NCI-H82 treated with DMSO at 0.1 percent for 48 hours (cell line): ENCODE data around the gene DLGAP1.
"Not testable (repeated sequence)": the region's sequence is repeated elsewhere in the genome, so short reads cannot be mapped to it uniquely, and the experiment has no call there.

Experiments used
- DNase-seq: peaks from one replicate; lab custom pipeline; 2025; ENCODE audit not compliant: unreplicated experiment; lab: John Stamatoyannopoulos, UW

DLGAP1 gene

GRCh38 chr18:4455113-4455811, at the start of gene DLGAP1:
TSS of gene DLGAP1 (minus strand) at chr18:4455307.
- no peak for DNase-seq

- not testable (repeated sequence) for DNase-seq
Measured at GRCh38 chr18:4494703-4495284, 39.7 kb upstream of the DLGAP1 start.

- DNase-seq = no peak
Measured at GRCh38 chr18:4468511-4468910, 13.4 kb upstream of the DLGAP1 start.

GRCh38 chr18:4454537-4455112, 482 bp downstream of the DLGAP1 start:
- no peak for DNase-seq

- no peak for DNase-seq
Measured at GRCh38 chr18:4453874-4454536, 1.1 kb downstream of the DLGAP1 start.

- DNase-seq = no peak
Measured at GRCh38 chr18:4453567-4453873, 1.6 kb downstream of the DLGAP1 start.

- no peak for DNase-seq
Measured at GRCh38 chr18:4450065-4450658, 4.9 kb downstream of the DLGAP1 start.

GRCh38 chr18:4445902-4446301, 9.2 kb downstream of the DLGAP1 start:
- no peak for DNase-seq

GRCh38 chr18:4444306-4444705, 10.8 kb downstream of the DLGAP1 start:
- no peak for DNase-seq

GRCh38 chr18:4441098-4441497, 14.0 kb downstream of the DLGAP1 start:
- no peak for DNase-seq

GRCh38 chr18:4438938-4439337, 16.2 kb downstream of the DLGAP1 start:
- no peak for DNase-seq

GRCh38 chr18:4433717-4434116, 21.4 kb downstream of the DLGAP1 start:
- no peak for DNase-seq

GRCh38 chr18:4430836-4431235, 24.3 kb downstream of the DLGAP1 start:
- DNase-seq = no peak

- no peak for DNase-seq
Measured at GRCh38 chr18:4417714-4418113, 37.4 kb downstream of the DLGAP1 start.

- DNase-seq = no peak
Measured at GRCh38 chr18:4416976-4417375, 38.1 kb downstream of the DLGAP1 start.

- no peak for DNase-seq
Measured at GRCh38 chr18:4412286-4412685, 42.8 kb downstream of the DLGAP1 start.

- DNase-seq = no peak
Measured at GRCh38 chr18:4406856-4407255, 48.3 kb downstream of the DLGAP1 start.

GRCh38 chr18:4405965-4406364, 49.1 kb downstream of the DLGAP1 start:
- no peak for DNase-seq

GRCh38 chr18:4403836-4404235, 51.3 kb downstream of the DLGAP1 start:
- DNase-seq = no peak

GRCh38 chr18:4400911-4401310, 54.2 kb downstream of the DLGAP1 start:
- no peak for DNase-seq

GRCh38 chr18:4399929-4400328, 55.2 kb downstream of the DLGAP1 start:
- DNase-seq = no peak

- no peak for DNase-seq
Measured at GRCh38 chr18:4394700-4395099, 60.4 kb downstream of the DLGAP1 start.
